Ovary (tissue), 3 donors: ENCODE measurements around the gene TRIM26.

Experiments used
- EP300 ChIP-seq: sonication (generic); formaldehyde crosslinking; IDR thresholded peaks from one replicate; pipeline ENCODE4 v1.6.1; 2017; ENCODE audit warnings: antibody characterized with exemption
- POLR2A ChIP-seq: fragments of 450-650 bp; IDR thresholded peaks from one replicate; pipeline ENCODE4 v1.6.1; 2017; ENCODE audit warnings: antibody characterized with exemption, mild to moderate bottlenecking, moderate library complexity
- TF ChIP-seq, protein P1 (sequence below), 3 donors: fragments of 450-650 bp in 2 of 3; fragments of 200-600 bp in 1 of 3; IDR thresholded peaks; one replicate each; pipeline versions ENCODE4 v1.5.1 to v1.8.0; 2016 to 2022; ENCODE audit warnings: antibody characterized with exemption in 3 of 3, mild to moderate bottlenecking in 1 of 3
- donor health status: DM: no; HTN: no; CAD: no.

DNA sequence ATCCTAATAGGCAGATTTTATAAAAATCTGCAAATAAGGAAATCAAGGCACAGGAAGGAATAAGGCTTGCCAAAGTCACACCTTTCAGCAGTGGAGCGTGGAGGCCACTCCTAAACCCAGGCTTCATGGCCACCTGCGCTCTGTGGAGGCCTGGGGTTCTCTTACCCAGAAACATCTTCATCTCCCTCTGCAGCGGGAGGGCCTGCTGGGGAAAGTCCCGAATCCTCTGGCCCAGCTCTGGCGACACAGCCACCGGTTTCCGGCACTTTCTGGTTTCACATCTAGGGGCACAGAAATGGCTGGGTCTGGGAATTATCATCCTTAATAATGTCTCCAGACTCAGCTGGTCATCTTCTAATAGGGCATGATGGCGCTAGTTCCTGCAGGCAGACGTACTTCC, 56.4 kb downstream of the TRIM26 start:
- TF ChIP-seq POLR2A (no peak), EP300 (no peak)
- TF ChIP-seq, protein P1, sequence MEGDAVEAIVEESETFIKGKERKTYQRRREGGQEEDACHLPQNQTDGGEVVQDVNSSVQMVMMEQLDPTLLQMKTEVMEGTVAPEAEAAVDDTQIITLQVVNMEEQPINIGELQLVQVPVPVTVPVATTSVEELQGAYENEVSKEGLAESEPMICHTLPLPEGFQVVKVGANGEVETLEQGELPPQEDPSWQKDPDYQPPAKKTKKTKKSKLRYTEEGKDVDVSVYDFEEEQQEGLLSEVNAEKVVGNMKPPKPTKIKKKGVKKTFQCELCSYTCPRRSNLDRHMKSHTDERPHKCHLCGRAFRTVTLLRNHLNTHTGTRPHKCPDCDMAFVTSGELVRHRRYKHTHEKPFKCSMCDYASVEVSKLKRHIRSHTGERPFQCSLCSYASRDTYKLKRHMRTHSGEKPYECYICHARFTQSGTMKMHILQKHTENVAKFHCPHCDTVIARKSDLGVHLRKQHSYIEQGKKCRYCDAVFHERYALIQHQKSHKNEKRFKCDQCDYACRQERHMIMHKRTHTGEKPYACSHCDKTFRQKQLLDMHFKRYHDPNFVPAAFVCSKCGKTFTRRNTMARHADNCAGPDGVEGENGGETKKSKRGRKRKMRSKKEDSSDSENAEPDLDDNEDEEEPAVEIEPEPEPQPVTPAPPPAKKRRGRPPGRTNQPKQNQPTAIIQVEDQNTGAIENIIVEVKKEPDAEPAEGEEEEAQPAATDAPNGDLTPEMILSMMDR (IDR thresholded peaks at IDR 0.05): no peak
